ENCODE measurements around the gene CALU. TPM values are rescaled to one million over a fixed set of nuclear protein-coding genes. Genes with fewer than 3 reads are reported as not detected.

Gene CALU
- total RNA-seq, 4 donors from 2014 or later: 32.4 to 44.1 (median 36.7) TPM

DNA sequence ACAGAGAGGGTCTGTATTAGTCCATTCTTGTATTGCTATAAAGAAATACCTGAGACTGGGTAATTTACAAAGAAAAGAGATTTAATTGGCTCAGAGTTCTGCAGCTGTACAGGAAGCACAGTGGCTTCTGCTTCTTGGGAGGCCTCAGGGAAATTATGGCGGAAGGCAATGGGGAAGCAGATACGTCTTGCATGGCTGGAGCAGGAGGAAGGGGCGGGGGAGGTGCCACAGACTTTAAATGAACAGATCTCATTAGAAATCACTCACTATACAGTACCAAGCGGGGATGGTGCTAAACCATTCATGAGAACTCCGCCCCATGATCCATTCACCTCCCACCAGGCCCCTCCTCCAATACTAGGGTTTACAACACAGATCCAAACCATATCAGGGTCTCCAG, 3.7 kb upstream of the CALU start:
- no peak for DNase-seq (ENCODE audit: low spot score in 2 of 2)
- H3K27me3 ChIP-seq: no peaks in the 10 kb centered on the region
- TF ChIP-seq POLR2A (IDR thresholded peaks at IDR 0.05) (no peak), EP300 (IDR thresholded peaks at IDR 0.05) (no peak), POLR2AphosphoS5 (IDR thresholded peaks at IDR 0.05) (no peak)
- TF ChIP-seq, protein P1, sequence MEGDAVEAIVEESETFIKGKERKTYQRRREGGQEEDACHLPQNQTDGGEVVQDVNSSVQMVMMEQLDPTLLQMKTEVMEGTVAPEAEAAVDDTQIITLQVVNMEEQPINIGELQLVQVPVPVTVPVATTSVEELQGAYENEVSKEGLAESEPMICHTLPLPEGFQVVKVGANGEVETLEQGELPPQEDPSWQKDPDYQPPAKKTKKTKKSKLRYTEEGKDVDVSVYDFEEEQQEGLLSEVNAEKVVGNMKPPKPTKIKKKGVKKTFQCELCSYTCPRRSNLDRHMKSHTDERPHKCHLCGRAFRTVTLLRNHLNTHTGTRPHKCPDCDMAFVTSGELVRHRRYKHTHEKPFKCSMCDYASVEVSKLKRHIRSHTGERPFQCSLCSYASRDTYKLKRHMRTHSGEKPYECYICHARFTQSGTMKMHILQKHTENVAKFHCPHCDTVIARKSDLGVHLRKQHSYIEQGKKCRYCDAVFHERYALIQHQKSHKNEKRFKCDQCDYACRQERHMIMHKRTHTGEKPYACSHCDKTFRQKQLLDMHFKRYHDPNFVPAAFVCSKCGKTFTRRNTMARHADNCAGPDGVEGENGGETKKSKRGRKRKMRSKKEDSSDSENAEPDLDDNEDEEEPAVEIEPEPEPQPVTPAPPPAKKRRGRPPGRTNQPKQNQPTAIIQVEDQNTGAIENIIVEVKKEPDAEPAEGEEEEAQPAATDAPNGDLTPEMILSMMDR (IDR thresholded peaks at IDR 0.05): no peak
- no peak overlapping the region for H3K27ac ChIP-seq
- no peaks in the 10 kb centered on the region for H3K9me3 ChIP-seq
- peaks cover 13% of the 10 kb centered on the region for H3K4me1 ChIP-seq
- 92% methylated on average over 5 of the region's 5 CpGs for WGBS
- H3K36me3 ChIP-seq: no peaks in the 10 kb centered on the region
- H3K4me3 ChIP-seq: no peak overlapping the region

DNA sequence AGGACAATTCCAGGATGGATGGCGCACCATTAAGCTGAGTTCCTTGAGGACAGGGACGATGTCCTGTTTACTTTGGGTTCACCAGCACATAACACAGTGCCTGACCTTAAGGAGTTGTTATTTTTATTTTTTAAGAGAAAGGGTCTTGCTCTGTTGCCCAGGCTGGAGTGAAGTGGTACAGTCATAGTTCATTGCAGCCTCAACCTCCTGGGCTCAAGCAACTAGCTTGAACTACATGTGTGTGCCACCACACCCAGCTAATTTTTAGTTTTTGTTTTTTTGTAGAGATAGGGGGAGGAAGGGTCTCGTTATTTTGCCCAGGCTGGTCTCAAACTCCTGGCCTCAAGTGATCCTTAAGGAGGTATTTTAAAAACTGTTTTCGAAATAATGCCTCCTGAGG, 1.7 kb upstream of the CALU start:
- H3K27me3 ChIP-seq: no peaks in the 10 kb centered on the region
- H3K4me3 ChIP-seq: no peak overlapping the region
- TF ChIP-seq EP300 (IDR thresholded peaks at IDR 0.05): no peak
- TF ChIP-seq, protein P1 (IDR thresholded peaks at IDR 0.05): no peak
- no peak for TF ChIP-seq POLR2AphosphoS5 (IDR thresholded peaks at IDR 0.05)
- TF ChIP-seq POLR2A (IDR thresholded peaks at IDR 0.05): no peak
- peaks cover 31% of the 10 kb centered on the region for H3K4me1 ChIP-seq
- no peaks in the 10 kb centered on the region for H3K36me3 ChIP-seq
- WGBS: 91% methylated on average over 4 of the region's 4 CpGs
- H3K9me3 ChIP-seq: no peaks in the 10 kb centered on the region
- H3K27ac ChIP-seq: no peak overlapping the region
- DNase-seq (ENCODE audit: low spot score in 2 of 2): no peak

DNA sequence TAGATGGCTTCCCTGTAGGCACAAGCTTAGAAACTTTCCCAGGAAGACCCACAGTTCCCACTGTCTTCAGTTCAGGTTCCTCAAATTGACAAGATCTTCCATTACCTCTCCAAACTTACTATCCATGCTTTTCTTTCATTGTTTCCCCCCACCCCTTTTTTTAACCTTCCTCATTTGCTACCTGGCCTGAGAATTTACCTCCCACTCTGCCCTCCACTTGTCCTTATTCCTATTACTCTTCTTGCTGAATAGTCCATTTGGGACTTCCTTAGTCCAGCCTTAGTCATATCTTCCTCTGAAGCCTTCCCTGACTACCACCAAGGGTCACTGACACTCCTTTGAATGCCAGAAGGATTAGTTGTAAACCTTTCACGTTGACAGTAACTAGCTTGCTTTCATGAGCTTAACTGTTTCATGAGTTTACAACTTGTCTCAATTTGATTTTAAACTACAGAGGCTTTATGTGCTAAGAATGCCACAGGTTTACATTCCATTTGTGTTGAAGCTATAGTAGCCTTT, 1.2 kb upstream of the CALU start:
- no peak overlapping the region for H3K27ac ChIP-seq
- DNase-seq (ENCODE audit: low spot score in 2 of 2): no peak
- 16% methylated on average over 1 of the region's 1 CpG for WGBS

DNA sequence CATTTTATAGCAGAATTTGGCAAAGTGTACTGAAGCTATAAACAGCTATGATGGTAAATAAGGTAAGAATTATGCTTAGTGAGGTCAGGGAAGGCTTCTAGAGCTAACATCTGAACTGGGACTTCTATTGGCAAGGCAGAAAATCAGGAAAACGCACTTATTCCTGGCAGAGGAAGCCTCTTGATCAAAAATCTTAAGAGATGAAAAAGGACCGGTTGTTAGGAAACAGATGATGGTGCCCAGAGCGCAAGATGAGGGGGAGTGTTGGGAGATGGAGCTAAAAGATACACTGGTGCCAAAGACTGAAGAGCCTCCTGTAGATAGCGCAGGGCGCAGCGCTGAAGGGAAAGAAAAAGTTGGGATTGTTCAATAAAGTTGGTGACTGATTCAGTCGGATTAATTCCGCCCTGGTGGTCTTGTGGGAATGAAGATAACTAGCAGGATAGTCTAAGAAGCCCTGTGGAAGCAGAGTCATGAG, 550 bp upstream of the CALU start:
- peak overlapping the region; percentile 96 for H3K4me3 ChIP-seq
- peak in 1 of 2 donors; percentile 66 for DNase-seq (ENCODE audit: low spot score in 2 of 2)
- WGBS: under 1% methylated on average over 8 of the region's 8 CpGs
- no peaks in the 10 kb centered on the region for H3K36me3 ChIP-seq
- no peaks in the 10 kb centered on the region for H3K27me3 ChIP-seq
- peak overlapping the region; percentile 95 for H3K27ac ChIP-seq
- peaks cover 34% of the 10 kb centered on the region for H3K4me1 ChIP-seq
- H3K9me3 ChIP-seq: no peaks in the 10 kb centered on the region
- TF ChIP-seq, protein P1 (IDR thresholded peaks at IDR 0.05): no peak
- TF ChIP-seq POLR2AphosphoS5 (IDR thresholded peaks at IDR 0.05) (no peak), EP300 (IDR thresholded peaks at IDR 0.05) (no peak), POLR2A (IDR thresholded peaks at IDR 0.05) (no peak)

More for the DNA sequence above, 1.2 kb upstream of the CALU start:
- Histone ChIP-seq H3K36me3 (no peaks in the 10 kb centered on the region), H3K4me1 (peaks cover 31% of the 10 kb centered on the region), H3K27me3 (no peaks in the 10 kb centered on the region), H3K4me3 (no peak overlapping the region), H3K9me3 (no peaks in the 10 kb centered on the region)
- no peak for TF ChIP-seq POLR2A (IDR thresholded peaks at IDR 0.05)
- no peak for TF ChIP-seq POLR2AphosphoS5 (IDR thresholded peaks at IDR 0.05)
- TF ChIP-seq EP300 (IDR thresholded peaks at IDR 0.05): no peak
- TF ChIP-seq, protein P1 (IDR thresholded peaks at IDR 0.05): no peak

DNA sequence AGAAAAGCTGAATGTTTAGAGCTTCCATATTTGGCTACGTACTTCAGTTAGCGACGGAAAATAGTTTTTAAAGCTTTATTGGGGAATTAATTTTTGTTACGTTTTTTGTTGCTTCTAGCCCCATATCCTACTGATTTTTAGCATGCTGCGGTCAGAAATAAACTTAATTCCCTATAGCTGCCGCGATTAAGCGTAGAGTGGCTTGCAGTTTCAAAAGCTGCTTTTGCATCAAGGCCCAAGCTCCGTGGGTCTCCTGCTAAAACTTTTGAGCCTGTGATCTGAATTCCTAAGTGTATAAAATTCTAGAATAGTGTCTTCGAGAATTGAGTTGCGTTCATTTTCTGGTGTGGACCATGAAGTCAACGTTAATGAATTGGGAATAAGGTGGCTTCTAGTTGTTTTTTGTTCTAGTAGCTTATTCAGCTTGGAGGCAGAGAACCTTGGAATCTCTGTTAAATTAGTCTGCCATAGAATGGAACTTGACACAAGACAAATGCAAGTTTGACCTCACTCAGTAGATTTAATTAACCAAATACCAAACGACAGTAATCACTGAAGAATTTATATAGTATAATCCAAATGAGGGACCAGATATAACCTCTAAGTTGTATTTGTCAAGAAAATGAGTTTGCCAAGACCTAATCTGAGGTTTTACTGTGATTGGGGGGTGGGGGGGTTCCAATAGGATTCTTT, 977 bp downstream of the CALU start:
- H3K4me1 ChIP-seq: peaks cover 40% of the 10 kb centered on the region
- H3K27me3 ChIP-seq: no peaks in the 10 kb centered on the region
- H3K36me3 ChIP-seq: no peaks in the 10 kb centered on the region
- TF ChIP-seq POLR2AphosphoS5 (IDR thresholded peaks at IDR 0.05) (no peak), EP300 (IDR thresholded peaks at IDR 0.05) (no peak), POLR2A (IDR thresholded peaks at IDR 0.05) (no peak)
- TF ChIP-seq, protein P1 (IDR thresholded peaks at IDR 0.05): no peak
- H3K9me3 ChIP-seq: no peaks in the 10 kb centered on the region
- no peak for DNase-seq (ENCODE audit: low spot score in 2 of 2)
- H3K27ac ChIP-seq: peak overlapping the region; percentile 95
- peak overlapping the region; percentile 96 for H3K4me3 ChIP-seq
- WGBS: 5% methylated on average over 13 of the region's 13 CpGs

Data from suprapubic skin (tissue), 4 donors.